Mesothelial cell of epicardium (in vitro differentiated cells): ENCODE measurements around the gene ZNF436. TPM values are rescaled to one million over a fixed set of nuclear protein-coding genes. Genes with fewer than 3 reads are reported as not detected.
A peak's percentile ranks its signal among the peaks of the same experiment; 100 is the strongest.

Source experiments
- DNase-seq, 2 experiments: peaks; one replicate each; pipeline ENCODE4 v3.0.0; 2021; ENCODE audit warnings: low spot score in 2 of 2; ENCODE audit not compliant: unreplicated experiment in 2 of 2
- H3K27ac Mint-ChIP-seq: 2 replicates; pipeline ENCODE4 v1.8.0; 2021; ENCODE audit warnings: mixed read lengths
- H3K27me3 Mint-ChIP-seq: 2 replicates; pipeline ENCODE4 v1.8.0; 2021; ENCODE audit warnings: low read depth, mixed read lengths
- H3K36me3 Mint-ChIP-seq: 2 replicates; pipeline ENCODE4 v1.8.0; 2021; ENCODE audit warnings: mixed read lengths
- H3K4me1 Mint-ChIP-seq: 2 replicates; pipeline ENCODE4 v1.8.0; 2021; ENCODE audit warnings: mixed read lengths
- H3K4me3 Mint-ChIP-seq: 2 replicates; pipeline ENCODE4 v1.8.0; 2021; ENCODE audit warnings: mild to moderate bottlenecking, moderate library complexity, mixed read lengths
- H3K9me3 Mint-ChIP-seq: 2 replicates; pipeline ENCODE4 v1.8.0; 2021; ENCODE audit warnings: mixed read lengths
- total RNA-seq: library from RNA; stranded (reverse); gene quantifications from 3 replicates; pipeline ENCODE4 v1.2.1, GENCODE V29; 2021
- TF ChIP-seq, protein P1 (sequence below): fragments of 200-600 bp; sonication (generic); IDR thresholded peaks from one replicate; pipeline ENCODE4 v1.5.0; 2021; ENCODE audit warnings: antibody characterized with exemption; ENCODE audit not compliant: unreplicated experiment

The ZNF436 gene
- total RNA-seq = 33.7 to 35.7 TPM (median 34.6 TPM) in 3 replicates

DNA sequence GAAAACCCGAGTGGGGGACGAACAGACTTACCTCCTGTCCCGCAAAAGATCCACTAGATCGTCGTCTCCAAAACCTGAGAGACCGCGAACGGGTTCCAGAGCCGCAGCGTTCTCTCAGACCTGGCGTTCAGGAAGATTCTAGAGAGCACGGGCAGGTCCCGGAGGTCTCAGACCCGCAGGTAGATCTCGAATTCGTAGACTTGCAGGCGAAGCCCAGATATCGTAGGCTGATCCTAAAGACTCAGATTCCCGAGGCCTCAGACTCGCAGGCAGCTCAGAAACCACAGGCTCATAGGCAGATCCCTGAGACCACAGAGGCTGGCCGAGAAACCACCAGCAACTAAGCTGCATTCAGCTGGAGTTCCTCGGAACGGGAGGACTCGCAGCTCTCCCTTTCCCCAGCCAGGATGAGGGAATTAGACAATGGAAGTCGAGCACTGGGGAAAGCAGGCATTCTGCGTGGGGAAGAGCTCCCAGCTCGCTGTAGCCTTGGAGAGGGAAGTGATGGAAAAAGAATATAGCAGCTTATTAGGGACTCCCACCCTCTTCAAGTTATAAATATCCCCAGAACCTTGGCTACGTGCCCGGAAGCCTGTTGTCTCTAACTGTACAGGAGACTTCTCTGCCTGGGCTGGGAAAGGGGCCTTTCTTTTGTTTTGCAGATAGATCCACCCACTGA, at the start of gene ZNF436:
Gene ZNF436, minus strand, starts transcription at position 502 of the 679 bp plus-strand sequence. CDS start 1,831 bp downstream, outside the sequence.
- no peaks in the 10 kb centered on the region for H3K27me3 Mint-ChIP-seq
- peak within 1 kb of the TSS; percentile 100 for H3K27ac Mint-ChIP-seq
- peaks cover 30% of the 10 kb centered on the region for H3K36me3 Mint-ChIP-seq
- DNase-seq = peak; percentile 86 to 88
- peaks cover 10% of the 10 kb centered on the region for H3K9me3 Mint-ChIP-seq
- H3K4me1 Mint-ChIP-seq = peaks cover 51% of the 10 kb centered on the region
- TF ChIP-seq, protein P1, sequence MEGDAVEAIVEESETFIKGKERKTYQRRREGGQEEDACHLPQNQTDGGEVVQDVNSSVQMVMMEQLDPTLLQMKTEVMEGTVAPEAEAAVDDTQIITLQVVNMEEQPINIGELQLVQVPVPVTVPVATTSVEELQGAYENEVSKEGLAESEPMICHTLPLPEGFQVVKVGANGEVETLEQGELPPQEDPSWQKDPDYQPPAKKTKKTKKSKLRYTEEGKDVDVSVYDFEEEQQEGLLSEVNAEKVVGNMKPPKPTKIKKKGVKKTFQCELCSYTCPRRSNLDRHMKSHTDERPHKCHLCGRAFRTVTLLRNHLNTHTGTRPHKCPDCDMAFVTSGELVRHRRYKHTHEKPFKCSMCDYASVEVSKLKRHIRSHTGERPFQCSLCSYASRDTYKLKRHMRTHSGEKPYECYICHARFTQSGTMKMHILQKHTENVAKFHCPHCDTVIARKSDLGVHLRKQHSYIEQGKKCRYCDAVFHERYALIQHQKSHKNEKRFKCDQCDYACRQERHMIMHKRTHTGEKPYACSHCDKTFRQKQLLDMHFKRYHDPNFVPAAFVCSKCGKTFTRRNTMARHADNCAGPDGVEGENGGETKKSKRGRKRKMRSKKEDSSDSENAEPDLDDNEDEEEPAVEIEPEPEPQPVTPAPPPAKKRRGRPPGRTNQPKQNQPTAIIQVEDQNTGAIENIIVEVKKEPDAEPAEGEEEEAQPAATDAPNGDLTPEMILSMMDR = no peak
- H3K4me3 Mint-ChIP-seq = peak within 1 kb of the TSS; percentile 99

DNA sequence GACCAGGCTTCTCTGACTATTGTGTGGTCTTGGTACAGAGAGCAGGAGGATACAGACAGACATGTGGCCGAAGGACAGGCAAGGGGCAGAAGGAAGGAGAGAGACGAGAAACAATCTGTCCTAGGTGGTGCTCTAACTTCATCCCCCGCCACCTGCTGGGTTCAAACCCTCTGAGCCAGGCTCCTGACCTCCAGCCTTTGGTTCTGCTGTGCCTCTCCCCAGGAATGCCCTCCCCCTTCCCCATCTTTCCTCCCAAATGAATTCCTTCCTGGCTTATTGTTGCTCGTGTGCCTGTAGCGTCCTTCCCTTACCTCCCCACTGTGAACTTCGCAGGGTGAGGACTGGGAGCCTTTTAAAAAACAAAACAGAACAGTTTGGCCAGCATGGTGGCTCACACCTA, 49.5 kb upstream of the ZNF436 start:
- no peak for DNase-seq
- no peak overlapping the region for H3K27ac Mint-ChIP-seq

DNA sequence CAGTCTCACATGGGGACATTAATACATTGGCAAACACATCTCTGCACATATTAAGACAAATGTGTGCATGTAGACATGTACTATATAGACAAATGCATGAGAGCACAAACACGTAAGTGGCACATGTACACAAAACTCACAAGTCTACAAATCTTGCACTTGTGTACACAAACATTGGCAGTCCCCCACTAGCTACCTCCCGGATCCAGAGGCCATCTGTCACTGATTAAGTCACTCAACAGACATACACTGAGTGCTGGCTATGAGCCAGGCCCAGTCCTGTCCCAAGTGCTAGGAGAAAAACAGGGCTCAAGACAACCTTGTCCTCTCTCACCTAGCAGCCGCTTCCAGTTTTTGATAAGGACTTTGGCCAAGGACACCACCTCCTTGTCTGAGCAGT, 47.9 kb upstream of the ZNF436 start:
- Mint-ChIP-seq H3K36me3 (no peaks in the 10 kb centered on the region), H3K27me3 (peaks cover 12% of the 10 kb centered on the region), H3K27ac (no peak overlapping the region), H3K9me3 (no peaks in the 10 kb centered on the region), H3K4me1 (peaks cover 19% of the 10 kb centered on the region), H3K4me3 (no peak overlapping the region)
- no peak for DNase-seq
- TF ChIP-seq, protein P1 = no peak

More for the DNA sequence above, 49.5 kb upstream of the ZNF436 start:
- TF ChIP-seq, protein P1 = no peak
- no peak overlapping the region for H3K4me3 Mint-ChIP-seq
- no peaks in the 10 kb centered on the region for H3K36me3 Mint-ChIP-seq
- H3K4me1 Mint-ChIP-seq = peaks cover 28% of the 10 kb centered on the region
- peaks cover 21% of the 10 kb centered on the region for H3K27me3 Mint-ChIP-seq
- H3K9me3 Mint-ChIP-seq = no peaks in the 10 kb centered on the region

DNA sequence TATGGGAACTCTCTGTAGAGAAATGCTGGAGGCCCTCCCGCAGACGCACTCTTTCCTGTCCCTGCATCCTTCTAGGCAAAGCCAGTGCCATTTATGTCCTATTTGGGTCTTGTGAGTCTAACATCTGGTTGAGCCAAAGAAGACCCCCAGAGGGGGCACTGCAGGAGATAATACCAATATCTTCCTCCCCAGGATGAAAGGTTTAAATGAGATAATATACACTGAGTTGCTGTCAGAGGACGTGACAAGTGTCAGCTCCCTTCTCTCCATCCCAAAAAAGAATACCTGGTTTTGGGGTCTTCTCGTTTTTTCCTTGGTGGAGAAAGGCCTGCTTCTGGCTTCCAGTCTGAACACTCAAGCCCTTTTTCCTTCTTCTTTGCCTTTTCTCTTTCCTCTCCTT, 47.3 kb upstream of the ZNF436 start:
- H3K27me3 Mint-ChIP-seq = peaks cover 11% of the 10 kb centered on the region

DNA sequence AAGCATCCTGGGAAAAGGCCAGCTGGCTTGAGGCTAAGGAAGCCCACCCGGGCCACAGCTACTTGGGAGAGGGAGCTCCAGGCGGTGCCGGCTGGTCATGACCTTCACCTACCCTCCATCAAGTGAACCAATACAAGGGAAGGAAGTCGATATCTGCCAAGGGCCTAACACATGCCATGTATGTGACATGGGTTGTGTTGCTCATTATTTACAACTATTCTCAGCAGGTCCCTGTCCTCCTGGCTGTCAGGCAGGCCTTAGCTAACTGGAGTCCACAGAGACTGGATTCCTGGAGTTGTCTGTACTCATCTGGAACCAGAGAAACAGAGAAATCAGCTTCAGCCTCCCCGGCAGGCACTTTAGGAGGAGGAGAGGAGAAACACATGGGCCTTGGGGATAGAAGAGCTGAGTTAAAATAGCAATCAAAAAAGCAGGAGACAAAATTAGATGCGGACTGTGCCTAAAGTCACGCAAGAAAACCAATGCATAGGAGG, 39.2 kb upstream of the ZNF436 start:
- H3K9me3 Mint-ChIP-seq = no peaks in the 10 kb centered on the region
- H3K4me3 Mint-ChIP-seq = no peak overlapping the region
- TF ChIP-seq, protein P1 = no peak
- H3K36me3 Mint-ChIP-seq = no peaks in the 10 kb centered on the region
- DNase-seq = no peak
- no peak overlapping the region for H3K27ac Mint-ChIP-seq
- peaks cover 23% of the 10 kb centered on the region for H3K4me1 Mint-ChIP-seq
- H3K27me3 Mint-ChIP-seq = no peaks in the 10 kb centered on the region

More for the DNA sequence above, 47.3 kb upstream of the ZNF436 start:
- H3K27ac Mint-ChIP-seq = no peak overlapping the region
- TF ChIP-seq, protein P1 = no peak
- no peak for DNase-seq
- H3K36me3 Mint-ChIP-seq = no peaks in the 10 kb centered on the region
- peaks cover 14% of the 10 kb centered on the region for H3K4me1 Mint-ChIP-seq
- no peak overlapping the region for H3K4me3 Mint-ChIP-seq
- no peaks in the 10 kb centered on the region for H3K9me3 Mint-ChIP-seq
